K562 (cell line): Measurements from ENCODE around the gene GDF15. TPM values are rescaled to one million over a fixed set of nuclear protein-coding genes. Genes with fewer than 3 reads are reported as not detected.

Source experiments
- GATA2 ChIP-seq: sonication (generic); formaldehyde crosslinking; IDR thresholded peaks from 2 replicates; pipeline ENCODE4 v1.4.0; 2020; ENCODE audit warnings: mild to moderate bottlenecking, missing genetic modification reagents
- PBX2 ChIP-seq, 2 experiments: IDR thresholded peaks in 1 of 2; conservative IDR thresholded peaks in 1 of 2; 2 replicates each; pipeline ENCODE4 v1.6.1; 2016; ENCODE audit warnings: low read depth in 2 of 2, mild to moderate bottlenecking in 1 of 2, missing compliant biosample characterization in 1 of 2, missing genetic modification characterization in 1 of 2, moderate library complexity in 1 of 2
- TFAP4 ChIP-seq: sonication (generic); formaldehyde crosslinking; IDR thresholded peaks from 2 replicates; pipeline ENCODE4 v1.8.0; 2022; ENCODE audit warnings: missing genetic modification reagents, mild to moderate bottlenecking, moderate library complexity, borderline replicate concordance
- TOE1 ChIP-seq, 2 experiments: fragments of 450-650 bp in 1 of 2; sonication (generic) in 1 of 2; formaldehyde crosslinking in 1 of 2; IDR thresholded peaks; 2 replicates each; pipeline versions ENCODE4 v1.7.1 to v1.8.0; 2016 to 2022; ENCODE audit warnings: borderline replicate concordance in 2 of 2, mild to moderate bottlenecking in 2 of 2, antibody characterized with exemption in 1 of 2, inconsistent platforms in 1 of 2, low read depth in 1 of 2, missing genetic modification reagents in 1 of 2, moderate library complexity in 1 of 2
- ZFP1 ChIP-seq: fragments of 450-650 bp; formaldehyde crosslinking; IDR thresholded peaks from 2 replicates; pipeline ENCODE4 v1.4.0; 2020; ENCODE audit warnings: mild to moderate bottlenecking, mixed read lengths
- ZNF384 ChIP-seq: IDR thresholded peaks from 2 replicates; pipeline ENCODE4 v1.6.1; 2012; ENCODE audit warnings: low read depth, low read length, improper control_type of control experiment
- polyA plus RNA-seq, 8 experiments: library from polyadenylated mRNA; depleted of rRNA in 4 of 8; stranded (reverse) in 5 of 8; unstranded in 3 of 8; fragments of >200 nt; fragmentation: Nextera tagmentation in 2 of 8; fragmentation: Illumina TruSeq in 1 of 8; extraction: Ambion mirVana in 2 of 8; extraction: Trizol in 1 of 8; gene quantifications; 2 replicates each; pipeline versions ENCODE4 v1.2.1 to v1.2.3, GENCODE V29; 2011 to 2014; ENCODE audit warnings: inconsistent platforms in 1 of 8, missing spikeins in 1 of 8
- total RNA-seq, 7 experiments: library from RNA; depleted of rRNA in 6 of 7; stranded (reverse); fragments of >200 nt in 6 of 7; fragmentation: Illumina TruSeq in 2 of 7; extraction: Trizol in 2 of 7; gene quantifications; 2 replicates each; pipeline versions ENCODE4 v1.2.1 to v1.2.3, GENCODE V29; 2011 to 2021; ENCODE audit warnings: low replicate concordance in 1 of 7

Gene GDF15
- total and polyA plus RNA-seq, 9 of the 15 experiments (the other 6 are each of a cell fraction or from before 2014, with no cell fraction given): 2.3 to 82.4 (median 12.5) TPM

- no peak for TF ChIP-seq ZNF384
- TF ChIP-seq ZFP1 (CRISPR knock-in tag): no peak
- peak; percentile 75 for TF ChIP-seq TFAP4 (CRISPR knock-in tag)
- 0 out of 2 replicates have a peak, but pooled peaks have one; percentile 27 for TF ChIP-seq GATA2 (CRISPR knock-in tag)
- 0 out of 2 replicates have a peak, but pooled peaks have one; percentile 34 for TF ChIP-seq TOE1 (IDR thresholded peaks at IDR 0.05; ENCODE audit: borderline replicate concordance)
- no peak for TF ChIP-seq TOE1 (CRISPR knock-in tag; IDR thresholded peaks at IDR 0.05; ENCODE audit: borderline replicate concordance, low read depth)
- TF ChIP-seq PBX2 (CRISPR knock-in tag; IDR thresholded peaks at IDR 0.05; ENCODE audit: low read depth): no peak
- peak; percentile 62 for TF ChIP-seq PBX2 (tag; conservative IDR thresholded peaks at IDR 0.05; ENCODE audit: low read depth)
Observed at GRCh38 chr19:18379803-18380747, 5.9 kb upstream of the GDF15 start (continued).
